T-helper 2 cell treated with Interferon-gamma antibody and Interleukin-4, amounts not matched to agents 5 μg/mL and 100 μg/mL, for 36 hours (primary cell): ENCODE results near the gene TTC34.

ENCODE experiments used
- DNase-seq: peaks from one replicate; pipeline ENCODE4 v3.0.0; 2021; ENCODE audit warnings: low spot score
- H3K27ac Mint-ChIP-seq: one replicate; pipeline ENCODE4 v1.8.0; 2021; ENCODE audit warnings: mild to moderate bottlenecking, mixed read lengths
- H3K27me3 Mint-ChIP-seq: one replicate; pipeline ENCODE4 v1.8.0; 2021; ENCODE audit warnings: low read depth, mixed read lengths
- H3K36me3 Mint-ChIP-seq: one replicate; pipeline ENCODE4 v1.8.0; 2021; ENCODE audit warnings: low read depth, mixed read lengths
- H3K4me1 Mint-ChIP-seq: one replicate; pipeline ENCODE4 v1.8.0; 2021; ENCODE audit warnings: low read depth, mixed read lengths
- H3K4me3 Mint-ChIP-seq: one replicate; pipeline ENCODE4 v1.8.0; 2022; ENCODE audit warnings: mild to moderate bottlenecking, moderate library complexity, mixed read lengths
- H3K9me3 Mint-ChIP-seq: one replicate; pipeline ENCODE4 v1.8.0; 2021; ENCODE audit warnings: mixed read lengths

Gene TTC34

GRCh38 chr1:2639607-2640521 lies 161.6 kb downstream of the TTC34 start:
- H3K9me3 Mint-ChIP-seq, result peaks cover 16% of the 10 kb centered on the region
- no peak for DNase-seq
- no peaks in the 10 kb centered on the region for H3K36me3 Mint-ChIP-seq
- H3K4me3 Mint-ChIP-seq, result no peak overlapping the region
- H3K27ac Mint-ChIP-seq, result no peak overlapping the region
- H3K4me1 Mint-ChIP-seq, result peaks cover 2% of the 10 kb centered on the region
- no peaks in the 10 kb centered on the region for H3K27me3 Mint-ChIP-seq

GRCh38 chr1:2639203-2639602 lies 162.3 kb downstream of the TTC34 start:
- no peaks in the 10 kb centered on the region for H3K27me3 Mint-ChIP-seq
- no peaks in the 10 kb centered on the region for H3K36me3 Mint-ChIP-seq
- H3K4me1 Mint-ChIP-seq, result peaks cover 2% of the 10 kb centered on the region
- H3K4me3 Mint-ChIP-seq, result no peak overlapping the region
- H3K27ac Mint-ChIP-seq, result no peak overlapping the region
- DNase-seq, result no peak
- H3K9me3 Mint-ChIP-seq, result peaks cover 16% of the 10 kb centered on the region

GRCh38 chr1:2638466-2639115 lies 162.9 kb downstream of the TTC34 start:
- Mint-ChIP-seq H3K36me3 (no peaks in the 10 kb centered on the region), H3K9me3 (peaks cover 16% of the 10 kb centered on the region), H3K27ac (no peak overlapping the region), H3K27me3 (no peaks in the 10 kb centered on the region), H3K4me1 (peaks cover 2% of the 10 kb centered on the region), H3K4me3 (no peak overlapping the region)
- DNase-seq, result no peak

- Mint-ChIP-seq H3K4me3 (no peak overlapping the region), H3K9me3 (peaks cover 16% of the 10 kb centered on the region), H3K27ac (no peak overlapping the region), H3K4me1 (peaks cover 2% of the 10 kb centered on the region), H3K36me3 (no peaks in the 10 kb centered on the region), H3K27me3 (no peaks in the 10 kb centered on the region)
- DNase-seq, result no peak
Observed at GRCh38 chr1:2637442-2638145, 163.9 kb downstream of the TTC34 start.

- H3K4me1 Mint-ChIP-seq, result no peaks in the 10 kb centered on the region
- H3K9me3 Mint-ChIP-seq, result peaks cover 16% of the 10 kb centered on the region
- no peaks in the 10 kb centered on the region for H3K36me3 Mint-ChIP-seq
- H3K27ac Mint-ChIP-seq, result no peak overlapping the region
- no peaks in the 10 kb centered on the region for H3K27me3 Mint-ChIP-seq
- DNase-seq, result no peak
- no peak overlapping the region for H3K4me3 Mint-ChIP-seq
Observed at GRCh38 chr1:2636733-2637132, 164.8 kb downstream of the TTC34 start.

GRCh38 chr1:2635361-2636010 lies 166.0 kb downstream of the TTC34 start:
- Mint-ChIP-seq H3K27ac (no peak overlapping the region), H3K4me1 (no peaks in the 10 kb centered on the region), H3K4me3 (no peak overlapping the region), H3K27me3 (peaks cover 4% of the 10 kb centered on the region), H3K36me3 (peaks cover 2% of the 10 kb centered on the region), H3K9me3 (peaks cover 21% of the 10 kb centered on the region)
- no peak for DNase-seq

GRCh38 chr1:2633936-2634491 lies 167.5 kb downstream of the TTC34 start:
- H3K4me3 Mint-ChIP-seq, result no peak overlapping the region
- H3K27ac Mint-ChIP-seq, result no peak overlapping the region
- peaks cover 14% of the 10 kb centered on the region for H3K27me3 Mint-ChIP-seq
- no peak for DNase-seq
- no peaks in the 10 kb centered on the region for H3K4me1 Mint-ChIP-seq
- H3K36me3 Mint-ChIP-seq, result peaks cover 2% of the 10 kb centered on the region
- H3K9me3 Mint-ChIP-seq, result peaks cover 27% of the 10 kb centered on the region

- H3K27me3 Mint-ChIP-seq, result peaks cover 14% of the 10 kb centered on the region
- no peak overlapping the region for H3K4me3 Mint-ChIP-seq
- H3K27ac Mint-ChIP-seq, result no peak overlapping the region
- peaks cover 27% of the 10 kb centered on the region for H3K9me3 Mint-ChIP-seq
- H3K36me3 Mint-ChIP-seq, result peaks cover 2% of the 10 kb centered on the region
- DNase-seq, result no peak
- no peaks in the 10 kb centered on the region for H3K4me1 Mint-ChIP-seq
Observed at GRCh38 chr1:2633366-2633935, 168.0 kb downstream of the TTC34 start.

GRCh38 chr1:2632561-2633361 lies 168.7 kb downstream of the TTC34 start, which contains the start of gene MMEL1:
TSS of gene MMEL1 (minus strand) at chr1:2633016. CDS start at chr1:2629484, 3,532 bp downstream.
- Mint-ChIP-seq H3K27me3 (peaks cover 19% of the 10 kb centered on the region), H3K9me3 (peaks cover 27% of the 10 kb centered on the region), H3K4me1 (no peaks in the 10 kb centered on the region), H3K27ac (no peak within 1 kb of the TSS), H3K36me3 (peaks cover 2% of the 10 kb centered on the region), H3K4me3 (no peak within 1 kb of the TSS)
- no peak for DNase-seq

- DNase-seq, result no peak
- no peak overlapping the region for H3K27ac Mint-ChIP-seq
Observed at GRCh38 chr1:2632051-2632430, 169.5 kb downstream of the TTC34 start.

GRCh38 chr1:2631136-2632050 lies 170.1 kb downstream of the TTC34 start:
- H3K4me3 Mint-ChIP-seq, result no peak overlapping the region
- H3K36me3 Mint-ChIP-seq, result peaks cover 2% of the 10 kb centered on the region
- H3K9me3 Mint-ChIP-seq, result peaks cover 17% of the 10 kb centered on the region
- H3K27ac Mint-ChIP-seq, result no peak overlapping the region
- no peaks in the 10 kb centered on the region for H3K4me1 Mint-ChIP-seq
- no peak for DNase-seq
- peaks cover 30% of the 10 kb centered on the region for H3K27me3 Mint-ChIP-seq

More at GRCh38 chr1:2632051-2632430, 169.5 kb downstream of the TTC34 start:
- peaks cover 2% of the 10 kb centered on the region for H3K36me3 Mint-ChIP-seq
- no peaks in the 10 kb centered on the region for H3K4me1 Mint-ChIP-seq
- H3K9me3 Mint-ChIP-seq, result peaks cover 22% of the 10 kb centered on the region
- H3K4me3 Mint-ChIP-seq, result no peak overlapping the region
- peaks cover 25% of the 10 kb centered on the region for H3K27me3 Mint-ChIP-seq
